K562 (cell line): ENCODE results near the gene DNMT1.
"Not testable (repeated sequence)": the region's sequence is repeated elsewhere in the genome, so short reads cannot be mapped to it uniquely, and the experiment has no call there.

Source experiments
- CTCF ChIP-seq, 3 experiments: IDR thresholded peaks in 2 of 3; conservative IDR thresholded peaks in 1 of 3; 2 replicates each; pipeline ENCODE4 v1.5.1; 2011 to 2012; ENCODE audit warnings: low read length in 3 of 3, mild to moderate bottlenecking in 3 of 3, control low read depth in 2 of 3, improper control_type of control experiment in 1 of 3, inconsistent platforms in 1 of 3, low read depth in 1 of 3, mixed read lengths in 1 of 3, moderate library complexity in 1 of 3; ENCODE audit not compliant: insufficient read depth in 2 of 3
- EP300 ChIP-seq: IDR thresholded peaks from 2 replicates; pipeline ENCODE4 v1.6.1; 2012; ENCODE audit warnings: low read length, improper control_type of control experiment
- MYC ChIP-seq, 2 experiments: fragments of 250-450 bp in 1 of 2; sonication (Bioruptor Pico) in 1 of 2; IDR thresholded peaks; 2 replicates each; pipeline versions ENCODE4 v1.5.1 to v1.6.1; 2012 to 2021; ENCODE audit warnings: low read depth in 2 of 2, borderline replicate concordance in 1 of 2, improper control_type of control experiment in 1 of 2, low read length in 1 of 2, mild to moderate bottlenecking in 1 of 2, moderate library complexity in 1 of 2
- RBM17 ChIP-seq: fragments of 200-400 bp; formaldehyde crosslinking; IDR thresholded peaks from 2 replicates; pipeline ENCODE4 v1.6.1; 2017; ENCODE audit warnings: low read depth, mild to moderate bottlenecking, low read length, borderline replicate concordance
- RNF2 ChIP-seq: sonication (generic); IDR thresholded peaks from 2 replicates; pipeline ENCODE4 v1.6.1; 2016
- TF ChIP-seq, protein P1 (sequence below): sonication (generic); IDR thresholded peaks from 2 replicates; pipeline ENCODE4 v1.6.1; 2016
- TF ChIP-seq, protein P2 (sequence below): sonication (generic); formaldehyde crosslinking; IDR thresholded peaks from 2 replicates; pipeline ENCODE4 v1.5.0; 2020; ENCODE audit warnings: missing genetic modification reagents

GRCh38 chr19:10166501-10166900, 28.3 kb downstream of the DNMT1 start:
- TF ChIP-seq, protein P1, sequence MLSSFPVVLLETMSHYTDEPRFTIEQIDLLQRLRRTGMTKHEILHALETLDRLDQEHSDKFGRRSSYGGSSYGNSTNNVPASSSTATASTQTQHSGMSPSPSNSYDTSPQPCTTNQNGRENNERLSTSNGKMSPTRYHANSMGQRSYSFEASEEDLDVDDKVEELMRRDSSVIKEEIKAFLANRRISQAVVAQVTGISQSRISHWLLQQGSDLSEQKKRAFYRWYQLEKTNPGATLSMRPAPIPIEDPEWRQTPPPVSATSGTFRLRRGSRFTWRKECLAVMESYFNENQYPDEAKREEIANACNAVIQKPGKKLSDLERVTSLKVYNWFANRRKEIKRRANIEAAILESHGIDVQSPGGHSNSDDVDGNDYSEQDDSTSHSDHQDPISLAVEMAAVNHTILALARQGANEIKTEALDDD, result not testable (repeated sequence)
- not testable (repeated sequence) for TF ChIP-seq RBM17; CTCF (IDR thresholded peaks at IDR 0.05 in 2 of 3, conservative IDR thresholded peaks at IDR 0.05 in 1 of 3; ENCODE audit: insufficient read depth in 2 of 3, low read depth in 1 of 3, low read length in 3 of 3); RNF2; MYC (IDR thresholded peaks at IDR 0.05; ENCODE audit: low read depth, low read length); MYC (CRISPR knock-in tag; IDR thresholded peaks at IDR 0.05; ENCODE audit: borderline replicate concordance, low read depth); EP300
- TF ChIP-seq, protein P2, sequence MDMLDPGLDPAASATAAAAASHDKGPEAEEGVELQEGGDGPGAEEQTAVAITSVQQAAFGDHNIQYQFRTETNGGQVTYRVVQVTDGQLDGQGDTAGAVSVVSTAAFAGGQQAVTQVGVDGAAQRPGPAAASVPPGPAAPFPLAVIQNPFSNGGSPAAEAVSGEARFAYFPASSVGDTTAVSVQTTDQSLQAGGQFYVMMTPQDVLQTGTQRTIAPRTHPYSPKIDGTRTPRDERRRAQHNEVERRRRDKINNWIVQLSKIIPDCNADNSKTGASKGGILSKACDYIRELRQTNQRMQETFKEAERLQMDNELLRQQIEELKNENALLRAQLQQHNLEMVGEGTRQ (CRISPR knock-in tag), result not testable (repeated sequence)
